G401 (cell line): ENCODE results near the gene FRZB. TPM values are rescaled to one million over a fixed set of nuclear protein-coding genes. Genes with fewer than 3 reads are reported as not detected.
A peak's percentile ranks its signal among the peaks of the same experiment; 100 is the strongest.
"Not testable (repeated sequence)": the region's sequence is repeated elsewhere in the genome, so short reads cannot be mapped to it uniquely, and the experiment has no call there.

ENCODE experiments used
- DNase-seq: peaks from one replicate; pipeline ENCODE4 v3.0.0-alpha.2; 2015; ENCODE audit warnings: low spot score
- in situ Hi-C: cut with HindIII; loops from 2 replicates; pipeline ENCODE4 v1.10.0; 2016; ENCODE audit warnings: low sequenced_read_pairs, mixed read lengths
- total RNA-seq: library from RNA; depleted of rRNA; stranded (reverse); fragments of >200 nt; shearing (Covaris generic); gene quantifications from 2 replicates; pipeline ENCODE4 v1.2.3, GENCODE V29; 2014

Gene FRZB
- total RNA-seq, 1 experiment from 2014 or later, result 2.0 TPM

DNA sequence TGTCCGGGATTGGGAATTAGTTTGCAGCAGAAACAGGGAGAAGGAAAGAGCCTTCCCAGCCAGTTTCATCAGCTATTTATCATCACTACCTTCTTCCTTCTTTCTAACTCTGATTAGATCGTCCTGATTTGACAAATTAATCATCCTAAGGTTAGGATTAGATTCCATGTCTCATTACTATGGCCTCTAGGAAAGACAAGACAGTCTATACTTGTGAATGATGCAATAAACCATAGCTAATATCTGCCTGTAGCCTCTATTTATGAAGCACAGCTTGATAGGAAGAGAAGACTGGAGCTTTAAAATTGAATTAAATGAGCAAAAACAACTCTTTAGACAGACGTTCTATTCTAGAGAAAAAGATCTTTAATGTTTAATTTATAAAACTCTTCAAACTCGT, 25.2 kb upstream of the FRZB start:
- in situ Hi-C loops, result no loop called here
- DNase-seq, result no peak

DNA sequence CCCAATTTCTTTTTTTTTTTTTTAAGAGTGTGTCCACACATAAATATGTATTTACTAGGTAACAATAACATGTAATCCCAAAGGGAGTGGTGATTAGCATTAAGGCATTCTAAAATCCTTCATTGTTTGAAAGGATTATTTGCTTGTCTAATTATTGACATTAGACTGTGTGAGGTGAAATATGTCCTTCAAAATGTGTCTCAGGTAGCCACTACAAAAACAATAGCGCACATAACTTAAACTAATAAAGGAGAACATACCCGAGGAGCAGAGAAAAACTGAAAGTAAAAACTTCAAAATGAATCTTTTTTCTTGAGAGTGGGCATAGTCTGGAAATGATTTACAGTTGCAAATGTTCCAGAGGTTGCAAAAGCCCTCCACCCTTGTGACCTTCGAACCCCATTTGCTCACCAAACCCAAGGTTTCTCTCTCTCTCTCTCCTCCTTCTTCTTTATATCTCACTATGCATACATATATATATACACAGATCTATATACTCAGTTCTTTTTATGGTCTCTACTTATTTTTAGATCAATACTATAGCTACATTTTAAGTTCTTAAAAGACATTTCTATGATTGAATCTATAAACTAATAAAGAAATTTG, 24.4 kb upstream of the FRZB start:
- in situ Hi-C loops, result no loop called here
- no peak for DNase-seq

DNA sequence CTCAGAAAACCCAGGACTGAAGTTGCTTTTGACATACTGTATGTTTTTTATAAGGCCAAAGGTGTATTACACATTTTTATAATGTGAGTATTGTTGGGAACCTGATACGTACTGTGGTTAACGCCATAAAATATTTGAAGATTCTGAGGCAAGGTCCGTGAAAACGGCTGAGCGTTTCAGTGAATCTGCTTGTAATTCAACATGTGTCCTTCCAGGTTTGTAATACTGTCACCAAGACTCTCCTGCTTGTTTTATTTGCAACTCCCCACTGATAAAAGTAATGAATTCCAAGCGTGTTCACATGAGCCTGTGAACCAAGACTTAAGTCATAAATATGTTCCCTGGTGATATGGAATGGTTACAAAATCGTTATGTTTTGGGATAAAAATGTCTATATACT, 23.9 kb upstream of the FRZB start:
- in situ Hi-C loops, result no loop called here

DNA sequence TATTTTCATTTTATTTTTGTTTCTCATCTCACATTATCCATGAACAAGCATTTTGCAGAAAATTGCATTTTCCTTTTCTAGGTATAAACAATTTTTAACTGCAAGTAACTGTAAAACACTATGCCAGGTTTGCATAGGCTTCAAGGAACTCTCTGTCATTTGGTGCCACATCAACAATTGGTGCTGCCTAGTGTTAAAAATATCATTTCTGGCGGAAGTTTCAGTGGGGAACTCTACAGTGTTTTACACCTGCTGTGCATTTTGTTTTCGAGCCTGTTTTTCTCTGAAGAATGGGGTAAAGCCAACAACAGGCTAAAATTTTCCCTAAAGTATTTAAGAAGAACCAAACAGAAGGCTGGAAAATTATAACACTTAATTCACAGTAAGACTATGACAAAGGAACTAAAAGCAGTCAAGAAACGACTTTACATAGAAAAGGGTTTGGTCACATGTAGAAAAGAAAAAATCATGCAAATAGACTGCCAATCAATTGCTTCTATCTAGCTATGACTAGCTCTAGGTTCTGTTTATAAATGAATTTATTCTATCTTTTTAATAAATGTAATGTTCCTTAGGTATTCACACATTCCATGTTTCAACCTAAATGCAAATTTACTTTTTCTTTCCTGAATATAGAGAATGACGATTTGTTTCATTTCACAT, 21.4 kb upstream of the FRZB start:
- no peak for DNase-seq
- in situ Hi-C loops, result no loop called here

More for the DNA sequence above, 23.9 kb upstream of the FRZB start:
- DNase-seq, result no peak

DNA sequence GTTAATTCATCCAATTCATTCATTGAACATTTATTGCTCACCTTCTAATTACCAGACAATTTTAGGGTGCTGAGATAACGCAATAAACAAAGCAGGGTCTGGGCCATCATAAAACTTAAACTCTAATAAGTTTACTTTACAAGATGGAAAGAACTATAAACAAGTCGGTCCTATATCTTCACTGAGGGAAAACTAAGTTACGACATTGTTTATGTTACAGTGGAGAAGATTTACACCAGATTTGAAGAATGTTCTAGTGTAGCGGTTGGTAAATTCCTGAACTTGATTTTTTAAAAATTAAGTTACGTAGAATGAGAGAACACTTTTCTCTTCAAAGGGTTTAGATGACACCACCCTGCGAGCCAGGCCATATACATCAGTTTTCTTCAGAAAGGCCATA, 20.7 kb upstream of the FRZB start:
- in situ Hi-C loops, result no loop called here
- DNase-seq, result no peak

DNA sequence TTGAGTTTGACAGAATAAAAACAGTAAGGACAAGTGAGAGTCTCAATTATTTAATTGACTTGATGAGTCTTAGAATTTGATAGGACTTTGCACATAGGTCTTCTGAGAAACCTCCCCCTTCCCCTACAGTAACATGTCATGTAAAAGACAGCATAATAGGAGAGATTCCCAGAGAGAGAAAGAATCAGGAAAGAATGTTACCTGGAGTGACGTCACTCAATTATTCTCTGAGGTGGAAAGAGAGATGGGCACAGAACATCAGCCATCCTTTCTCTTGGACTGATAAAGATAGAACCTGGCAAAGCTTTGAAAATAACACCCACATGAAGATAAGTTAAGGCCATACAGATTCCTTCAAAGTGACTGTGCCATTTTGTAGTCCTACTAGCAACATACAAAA, 19.3 kb upstream of the FRZB start:
- in situ Hi-C loops, result no loop called here
- DNase-seq, result no peak

DNA sequence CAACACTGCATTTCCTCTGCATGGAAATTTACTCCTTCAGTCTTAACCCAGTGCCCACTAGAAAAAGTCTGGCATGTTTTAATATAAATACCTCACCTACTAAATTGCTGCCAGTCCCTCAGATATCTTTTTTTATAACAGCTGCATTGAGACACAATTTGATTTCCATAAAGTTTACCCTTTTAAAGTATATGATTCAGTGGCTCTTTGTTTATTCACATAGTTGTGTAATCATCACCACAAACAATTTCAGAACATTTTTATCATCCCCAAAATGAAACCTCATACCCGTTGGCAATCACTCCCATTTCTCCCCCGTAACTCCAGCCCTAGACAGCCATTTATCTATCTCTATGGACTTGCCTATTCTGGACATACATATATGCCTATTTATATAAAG, 17.0 kb upstream of the FRZB start:
- no peak for DNase-seq
- in situ Hi-C loops, result no loop called here

DNA sequence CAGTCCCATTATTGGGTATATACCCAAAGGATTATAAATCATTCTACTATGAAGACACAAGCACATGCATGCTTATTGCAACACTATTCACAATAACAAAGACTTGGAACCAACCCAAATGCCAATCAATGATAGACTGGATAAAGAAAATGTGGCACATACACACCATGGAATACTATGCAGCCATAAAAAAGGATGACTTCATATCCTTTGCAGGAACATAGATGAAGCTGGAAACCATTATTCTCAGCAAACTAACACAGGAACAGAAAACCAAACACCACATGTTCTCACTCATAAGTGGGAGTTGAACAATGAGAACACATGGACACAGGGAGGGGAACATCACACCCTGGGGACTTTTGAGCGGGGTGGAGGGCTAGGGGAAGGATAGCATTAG, 13.7 kb upstream of the FRZB start:
- DNase-seq, in situ Hi-C loops: not testable (repeated sequence)

DNA sequence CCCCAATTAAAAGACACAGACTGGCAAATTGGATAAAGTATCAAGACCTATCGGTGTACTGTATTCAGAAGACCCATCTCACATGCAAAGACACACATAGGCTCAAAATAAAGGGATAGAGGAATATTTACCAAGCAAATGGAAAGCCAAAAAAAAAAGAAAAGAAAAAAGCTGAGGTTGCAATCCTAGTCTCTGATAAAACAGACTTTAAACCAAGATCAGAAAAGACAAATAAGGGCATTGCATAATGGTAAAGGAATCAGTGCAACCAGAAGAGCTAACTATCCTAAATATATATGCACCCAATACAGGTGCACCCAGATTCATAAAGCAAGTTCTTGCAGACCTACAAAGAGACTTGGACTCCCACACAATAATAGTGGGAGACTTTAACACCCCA, 10.2 kb upstream of the FRZB start:
- DNase-seq, in situ Hi-C loops: not testable (repeated sequence)

DNA sequence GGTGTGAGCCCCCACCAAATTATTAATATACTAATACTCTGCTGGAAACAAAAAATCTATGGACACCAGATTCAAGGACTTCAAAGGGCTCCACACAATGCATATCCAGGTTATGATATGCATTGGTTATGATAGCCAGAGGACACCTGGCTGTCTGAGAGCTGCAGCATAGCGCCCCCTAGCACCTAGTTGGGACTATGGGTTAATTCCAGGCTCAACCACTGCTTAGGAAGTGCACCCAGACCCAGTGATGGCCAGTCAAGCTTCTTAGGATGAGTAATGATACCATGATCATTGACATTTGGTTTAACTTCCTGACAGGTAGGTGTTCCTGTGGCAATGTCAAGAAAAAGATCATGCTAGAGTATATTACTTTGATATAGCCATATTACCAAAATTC, 3.8 kb upstream of the FRZB start:
- DNase-seq, result no peak
- in situ Hi-C loops, result no loop called here

DNA sequence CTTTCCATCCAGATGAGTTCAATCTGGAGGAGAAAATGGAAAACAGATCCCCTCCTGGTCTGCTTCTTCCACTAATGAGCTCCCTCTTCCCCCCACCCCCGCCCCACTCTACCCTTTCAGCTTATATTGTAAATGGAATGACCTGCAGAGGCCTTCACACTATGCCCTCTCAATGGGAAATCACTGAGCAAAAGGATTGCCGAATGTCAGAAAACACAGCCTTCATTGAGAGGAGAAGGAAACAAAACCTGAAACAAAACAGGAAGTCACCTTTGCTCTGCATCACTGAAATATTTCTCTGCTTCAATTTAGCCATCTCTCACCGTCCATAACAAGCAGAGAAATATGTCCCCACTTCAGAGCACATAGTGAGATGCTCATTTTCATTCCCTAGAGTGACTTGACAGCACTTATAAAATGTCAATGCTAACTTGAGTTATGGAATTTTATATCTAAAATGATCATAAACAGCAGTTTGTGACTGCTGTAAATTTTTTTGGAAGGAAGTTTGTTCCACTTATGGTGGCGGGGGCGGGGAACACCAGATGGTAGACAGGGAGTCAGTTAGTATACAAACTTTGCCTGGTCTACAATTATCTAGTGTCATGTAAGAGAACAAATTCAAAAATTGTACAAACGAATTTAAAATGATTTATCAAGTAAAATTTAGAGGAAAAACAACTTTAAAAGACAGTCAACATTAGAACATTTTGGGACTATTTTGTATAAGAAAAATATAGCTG, 1.8 kb upstream of the FRZB start:
- DNase-seq, result no peak
- in situ Hi-C loops, result no loop called here

DNA sequence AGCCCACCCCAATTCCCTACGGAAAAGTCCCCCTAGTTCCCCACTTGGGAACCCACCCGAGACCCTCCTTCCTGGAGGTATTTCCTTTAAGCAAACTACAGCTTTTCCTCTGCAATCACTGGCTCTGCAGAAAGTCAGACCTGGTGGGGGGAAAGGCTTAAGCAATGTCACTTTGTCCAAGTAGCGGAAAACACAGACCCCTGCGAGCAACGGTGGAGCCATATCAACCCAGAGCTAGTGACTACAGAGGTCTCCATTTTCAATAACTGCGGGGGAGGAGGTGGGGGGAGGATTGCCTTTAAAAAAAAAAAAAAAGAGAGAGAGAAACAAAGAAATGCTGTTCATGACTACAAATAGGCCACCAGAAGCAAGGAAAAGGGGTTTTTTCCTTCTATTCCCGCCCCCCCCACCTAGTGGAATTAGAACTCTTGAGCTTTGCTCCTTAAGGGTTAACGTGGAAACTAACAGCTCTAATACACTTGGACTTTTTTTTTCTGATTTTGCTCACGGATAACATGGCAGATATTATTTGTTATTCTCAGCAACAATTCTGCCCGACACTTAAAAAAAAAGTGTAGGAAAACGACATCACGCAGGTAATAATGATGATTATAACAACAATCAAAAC, 1.1 kb upstream of the FRZB start:
- DNase-seq, result no peak
- in situ Hi-C loops, result no loop called here

DNA sequence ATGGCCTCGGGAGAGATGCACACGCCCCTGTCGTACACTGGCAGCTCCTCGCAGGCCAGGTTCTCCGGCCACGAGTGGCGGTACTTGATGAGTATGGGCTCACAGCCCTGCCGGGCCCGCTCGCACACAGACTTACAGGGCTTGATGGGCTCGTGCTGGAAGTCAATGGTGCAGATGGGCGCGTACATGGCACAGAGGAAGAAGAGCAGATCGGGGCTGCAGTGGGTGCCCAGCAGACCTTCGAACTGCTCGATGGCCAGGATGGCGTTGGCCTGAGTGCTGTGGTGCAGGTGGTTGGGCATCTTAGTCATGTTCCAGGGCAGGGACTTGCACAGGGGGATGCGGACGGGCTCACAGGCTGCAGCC, 359 bp downstream of the FRZB start:
- in situ Hi-C loops, result no loop called here
- DNase-seq, result peak; percentile 19

DNA sequence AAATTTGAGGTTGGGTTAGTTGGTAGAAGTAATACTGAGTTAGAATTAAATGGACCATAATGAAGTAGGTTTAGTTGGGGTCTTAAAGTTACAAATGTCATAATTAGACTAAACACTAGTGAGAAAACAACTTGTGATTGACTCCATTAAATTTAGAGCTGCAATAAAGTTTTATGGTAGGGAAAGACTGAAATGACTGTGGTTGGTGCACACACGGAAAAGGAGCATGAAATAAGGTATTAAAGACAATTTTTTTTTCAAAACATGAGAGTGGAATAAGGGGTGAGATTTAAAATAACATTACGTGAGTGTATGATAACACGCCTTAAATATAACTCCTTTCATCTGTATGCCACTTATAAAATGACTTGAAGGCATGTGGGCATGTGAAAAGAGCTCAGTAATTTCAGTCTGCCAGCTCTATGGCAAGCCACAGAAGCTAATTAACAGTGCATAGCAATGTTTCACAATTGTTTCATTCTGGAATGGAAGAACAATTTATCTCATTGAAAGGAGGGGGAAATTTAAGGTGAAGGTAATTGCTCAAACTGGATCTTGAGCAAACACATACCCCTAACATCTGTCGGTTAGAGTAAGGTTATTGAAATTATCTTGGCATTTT, 1.4 kb downstream of the FRZB start:
- in situ Hi-C loops, result no loop called here
- no peak for DNase-seq

DNA sequence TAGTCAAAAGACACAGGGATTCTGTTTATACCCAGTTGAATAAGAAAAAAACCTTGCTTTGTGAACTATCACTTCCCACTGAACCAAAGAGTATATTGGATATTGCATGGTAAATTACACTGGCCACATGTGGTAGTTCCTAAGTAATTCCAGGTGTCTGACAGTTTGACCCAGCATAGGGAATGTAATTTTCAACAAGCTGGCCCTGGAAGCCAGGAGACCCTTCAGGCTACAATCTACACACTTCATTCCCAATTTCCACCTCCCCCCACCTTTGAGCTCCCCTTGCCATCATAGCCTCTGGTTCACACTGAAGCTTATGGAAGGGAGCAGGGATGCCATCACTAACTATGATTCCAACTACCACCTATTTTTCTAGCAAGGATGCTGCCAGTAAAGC, 2.8 kb downstream of the FRZB start:
- in situ Hi-C loops, result no loop called here
- no peak for DNase-seq

DNA sequence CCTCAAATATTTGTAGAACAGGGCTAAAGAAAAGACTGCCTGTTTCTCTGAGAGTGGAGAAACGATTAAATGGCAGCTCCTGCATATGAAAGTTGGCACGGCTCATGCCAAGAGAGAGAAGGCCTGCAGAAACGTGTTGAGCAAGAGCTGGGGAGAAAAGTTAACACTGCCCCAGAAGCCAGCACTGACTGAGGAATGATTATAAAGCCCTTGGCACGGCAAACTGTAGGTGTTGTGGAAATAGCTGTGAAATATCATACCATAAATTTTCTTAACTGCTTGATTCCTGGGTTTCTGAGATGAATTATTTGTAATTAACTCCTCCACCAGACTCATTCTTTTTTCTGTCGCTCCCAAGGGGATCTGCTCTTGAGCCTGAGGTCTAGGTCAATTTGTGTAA, 4.3 kb downstream of the FRZB start:
- no peak for DNase-seq
- in situ Hi-C loops, result no loop called here

DNA sequence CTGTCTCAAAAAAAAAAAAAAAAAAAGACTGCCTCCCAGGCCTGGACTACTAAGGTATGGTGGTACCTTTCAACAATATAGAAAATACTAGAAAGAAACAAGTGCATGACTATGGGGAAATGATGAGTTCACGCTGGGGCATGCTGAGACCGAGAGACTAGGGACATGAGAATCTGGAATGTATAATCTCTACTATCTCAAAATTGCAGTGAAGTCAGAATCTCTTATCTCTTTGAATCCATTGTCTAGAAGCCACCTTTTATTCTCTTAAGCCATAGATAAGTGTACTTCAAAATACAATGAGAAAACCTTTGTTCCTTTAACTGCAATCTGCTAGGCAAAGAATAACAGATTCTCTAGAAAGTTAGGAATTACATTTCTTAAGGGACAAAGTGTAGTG, 5.6 kb downstream of the FRZB start:
- DNase-seq, result no peak
- in situ Hi-C loops, result no loop called here

DNA sequence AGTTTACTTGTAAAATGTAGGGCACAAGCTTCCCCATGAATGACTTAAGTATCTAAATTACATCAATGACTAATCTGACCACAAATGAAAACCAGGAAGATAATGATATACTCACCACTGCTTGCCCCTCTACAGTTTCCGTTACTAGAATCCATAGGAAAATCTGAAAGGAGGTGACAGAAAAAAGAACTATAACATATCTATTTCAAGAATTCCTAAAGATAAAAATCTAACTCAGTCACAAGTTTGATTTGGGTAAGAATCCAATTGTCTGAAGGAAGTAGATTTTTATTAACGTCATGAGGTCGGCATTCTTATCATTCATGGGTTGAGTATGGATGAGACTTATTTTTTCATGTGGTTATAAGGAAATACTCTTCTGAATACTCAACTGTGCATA, 7.8 kb downstream of the FRZB start:
- no peak for DNase-seq
- in situ Hi-C loops, result no loop called here

DNA sequence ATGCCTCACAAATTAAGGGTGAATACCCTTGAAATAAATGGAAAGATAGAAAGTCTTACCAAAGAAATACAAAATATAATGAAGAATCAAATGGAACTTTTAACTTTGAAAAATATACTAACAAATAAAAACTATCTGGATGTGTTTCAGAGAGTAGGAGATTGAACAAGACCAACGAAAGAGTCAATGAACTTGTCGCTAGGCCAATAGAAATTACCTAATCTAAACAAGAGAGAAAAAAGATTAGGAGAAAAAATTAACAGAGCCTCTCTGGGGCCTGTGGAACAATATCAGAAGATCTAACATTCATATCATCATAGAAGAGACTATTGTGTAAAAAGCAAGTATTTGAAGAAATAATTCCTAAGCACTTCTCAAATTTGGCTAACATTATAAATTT, 11.1 kb downstream of the FRZB start:
- DNase-seq, result no peak
- in situ Hi-C loops, result no loop called here
